CD4-positive, alpha-beta T cell (primary cell): ENCODE results near the gene CTAGE4. TPM values are rescaled to one million over a fixed set of nuclear protein-coding genes. Genes with fewer than 3 reads are reported as not detected.
"Not testable (repeated sequence)": the region's sequence is repeated elsewhere in the genome, so short reads cannot be mapped to it uniquely, and the experiment has no call there.

Experiments
- ATAC-seq: fragments of 200-7000 bp; cut with Tn5 transposase; one replicate; pipeline ENCODE4 v1.10.0; 2022; ENCODE audit warnings: mild to moderate bottlenecking; ENCODE audit not compliant: poor library complexity
- CTCF ChIA-PET: fragments of 350-600 bp; sonication (Branson Sonifier 250); formaldehyde crosslinking; loops from one replicate; lab custom pipeline; 2021; ENCODE audit warnings: antibody characterized with exemption, inconsistent platforms; lab: Charles Lee
- POLR2A ChIA-PET: fragments of 350-600 bp; sonication (Branson Sonifier 250); formaldehyde crosslinking; loops from one replicate; lab custom pipeline; 2021; ENCODE audit warnings: antibody characterized with exemption, inconsistent platforms; lab: Charles Lee
- DNase-seq, 14 experiments: peaks; one replicate each; pipeline ENCODE4 v3.0.0-alpha.2; 2013 to 2020; ENCODE audit warnings: mixed read lengths in 2 of 14
- H3K27ac ChIP-seq, 2 donors: one replicate each; pipeline versions ENCODE4 v1.5.1 to v1.7.0; 2013; ENCODE audit warnings: low read length in 2 of 2, low read depth in 1 of 2, mild to moderate bottlenecking in 1 of 2
- H3K27me3 ChIP-seq, 2 experiments: 1 replicate in 1 of 2; 2 replicates in 1 of 2; pipeline versions ENCODE4 v1.6.1 to v1.7.0; 2013; ENCODE audit warnings: low read length in 2 of 2, control low read depth in 1 of 2, mild to moderate bottlenecking in 1 of 2, moderate library complexity in 1 of 2; ENCODE audit not compliant: insufficient read depth in 2 of 2, control insufficient read depth in 1 of 2
- H3K36me3 ChIP-seq: one replicate; pipeline ENCODE4 v1.6.1; 2013; ENCODE audit warnings: low read length, control low read depth; ENCODE audit not compliant: insufficient read depth
- H3K4me1 ChIP-seq: one replicate; pipeline ENCODE4 v1.6.1; 2013; ENCODE audit warnings: low read length, control low read depth; ENCODE audit not compliant: insufficient read depth
- H3K4me3 ChIP-seq: one replicate; pipeline ENCODE4 v1.5.1; 2013; ENCODE audit warnings: mild to moderate bottlenecking, low read length, moderate library complexity
- H3K9me3 ChIP-seq, 2 experiments: 1 replicate in 1 of 2; 2 replicates in 1 of 2; pipeline versions ENCODE4 v1.6.1 to v1.7.0; 2013; ENCODE audit warnings: low read length in 2 of 2, mild to moderate bottlenecking in 2 of 2, control low read depth in 1 of 2, moderate library complexity in 1 of 2; ENCODE audit not compliant: control insufficient read depth in 1 of 2, insufficient read depth in 1 of 2
- H3K27ac Mint-ChIP-seq: one replicate; pipeline ENCODE4 v1.8.0; 2020; ENCODE audit warnings: mixed read lengths
- H3K27me3 Mint-ChIP-seq: one replicate; pipeline ENCODE4 v1.8.0; 2021; ENCODE audit warnings: mixed read lengths
- H3K36me3 Mint-ChIP-seq: one replicate; pipeline ENCODE4 v1.8.0; 2021; ENCODE audit warnings: low read depth, mixed read lengths
- H3K4me1 Mint-ChIP-seq: one replicate; pipeline ENCODE4 v1.8.0; 2021; ENCODE audit warnings: low read depth, mixed read lengths
- H3K4me3 Mint-ChIP-seq: one replicate; pipeline ENCODE4 v1.8.0; 2020; ENCODE audit warnings: mild to moderate bottlenecking, mixed read lengths
- H3K9me3 Mint-ChIP-seq: one replicate; pipeline ENCODE4 v1.8.0; 2020; ENCODE audit warnings: mixed read lengths
- CTCF ChIP-seq: fragments of 200-600 bp; IDR thresholded peaks from one replicate; pipeline ENCODE4 v1.8.0; 2022; ENCODE audit warnings: antibody characterized with exemption, mild to moderate bottlenecking
- intact Hi-C, 2 experiments: fragments of 100-400 bp; cut with DNase I in 1 of 2; cut with micrococcal nuclease in 1 of 2; formaldehyde crosslinking; loops; one replicate each; pipeline versions ENCODE4 v1.15.1 to v1.9.0; 2023 to 2025; cut with DNase I, micrococcal nuclease
- polyA plus RNA-seq, 2 donors: library from polyadenylated mRNA; unstranded; fragments of 120-200 nt; gene quantifications; one replicate each; pipeline ENCODE4 v1.2.1, GENCODE V29; 2013
- total RNA-seq, 174 experiments: library from RNA in 2 of 174; stranded (reverse) in 2 of 174; gene quantifications; one replicate each; pipeline ENCODE4 v1.2.3 and lab custom pipeline; 2021 to 2026

CTAGE4 gene
- 1 to 10 TPM in 1 of 2 experiments, under 1 TPM in 1; 0.95 to 1.2 TPM for total RNA-seq
- 1.6 TPM for polyA plus RNA-seq (2013, experiment 1 of 2)
- polyA plus RNA-seq (2013, experiment 2 of 2): 4.1 TPM

GRCh38 chr7:144183166-144183565 lies at the start of gene CTAGE4:
Gene CTAGE4 (plus strand): TSS chr7:144183466. CDS start chr7:144183504, 38 bp downstream.
- H3K27ac Mint-ChIP-seq, H3K36me3 Mint-ChIP-seq, H3K4me1 Mint-ChIP-seq, H3K9me3 ChIP-seq, H3K27ac ChIP-seq, ATAC-seq, DNase-seq, intact Hi-C loops, H3K4me3 Mint-ChIP-seq, H3K36me3 ChIP-seq, H3K9me3 Mint-ChIP-seq, H3K4me1 ChIP-seq, H3K27me3 ChIP-seq, H3K27me3 Mint-ChIP-seq, POLR2A ChIA-PET, H3K4me3 ChIP-seq, CTCF ChIA-PET: not testable (repeated sequence)

- Mint-ChIP-seq H3K27me3 (peaks cover 3% of the 10 kb centered on the region), H3K27ac (no peak overlapping the region), H3K9me3 (no peaks in the 10 kb centered on the region), H3K4me3 (no peak overlapping the region), H3K36me3 (no peaks in the 10 kb centered on the region), H3K4me1 (no peaks in the 10 kb centered on the region)
- ChIA-PET POLR2A (no interaction called here), CTCF (interaction anchor here (1.2 kb wide), 1 partner anchor 23 kb away, joined by 3 read pairs; no protein-coding TSS in a partner anchor)
- H3K27me3 ChIP-seq: no peaks in the 10 kb centered on the region
- H3K9me3 ChIP-seq: no peaks in the 10 kb centered on the region
- H3K36me3 ChIP-seq: no peaks in the 10 kb centered on the region
- ATAC-seq (no peak), DNase-seq (no peak)
- TF ChIP-seq CTCF: no peak
- H3K4me1 ChIP-seq: no peaks in the 10 kb centered on the region
- H3K4me3 ChIP-seq: no peak overlapping the region
- intact Hi-C loops: no loop called here
- no peak overlapping the region for H3K27ac ChIP-seq
Measured at GRCh38 chr7:144134116-144134515, 49.1 kb upstream of the CTAGE4 start.

GRCh38 chr7:144137501-144137900 lies 45.8 kb upstream of the CTAGE4 start:
- H3K9me3 ChIP-seq: no peaks in the 10 kb centered on the region
- Mint-ChIP-seq H3K27ac (no peak overlapping the region), H3K9me3 (no peaks in the 10 kb centered on the region), H3K4me3 (no peak overlapping the region), H3K36me3 (no peaks in the 10 kb centered on the region), H3K4me1 (no peaks in the 10 kb centered on the region), H3K27me3 (no peaks in the 10 kb centered on the region)
- no peak overlapping the region for H3K27ac ChIP-seq
- CTCF ChIA-PET: interaction anchor here (1.1 kb wide), 1 partner anchor 10 kb away, joined by 4 read pairs; no protein-coding TSS in a partner anchor
- H3K36me3 ChIP-seq: no peaks in the 10 kb centered on the region
- intact Hi-C loops: no loop called here
- DNase-seq (no peak), ATAC-seq (no peak)
- H3K4me3 ChIP-seq: no peak overlapping the region
- no peak for TF ChIP-seq CTCF
- POLR2A ChIA-PET: no interaction called here
- H3K4me1 ChIP-seq: no peaks in the 10 kb centered on the region
- H3K27me3 ChIP-seq: no peaks in the 10 kb centered on the region

- H3K36me3 ChIP-seq: no peaks in the 10 kb centered on the region
- no peak overlapping the region for H3K4me3 ChIP-seq
- H3K9me3 ChIP-seq: peaks cover 5 to 6% of the 10 kb centered on the region in 2 experiments
- intact Hi-C loops: no loop called here
- H3K36me3 Mint-ChIP-seq: no peaks in the 10 kb centered on the region
- DNase-seq: no peak
- no peaks in the 10 kb centered on the region for H3K27me3 Mint-ChIP-seq
- H3K9me3 Mint-ChIP-seq: peaks cover 2% of the 10 kb centered on the region
- POLR2A ChIA-PET: no interaction called here
- ATAC-seq: no peak
- no peak overlapping the region for H3K27ac ChIP-seq
- no peaks in the 10 kb centered on the region for H3K4me1 ChIP-seq
- H3K27ac Mint-ChIP-seq: no peak overlapping the region
- no peaks in the 10 kb centered on the region for H3K4me1 Mint-ChIP-seq
- no peak overlapping the region for H3K4me3 Mint-ChIP-seq
- CTCF ChIA-PET: no interaction called here
- TF ChIP-seq CTCF: no peak
- no peaks in the 10 kb centered on the region for H3K27me3 ChIP-seq
Measured at GRCh38 chr7:144142187-144142586, 41.1 kb upstream of the CTAGE4 start.
